Activated CD4-positive, alpha-beta memory T cell treated with anti-CD3 and anti-CD28 coated beads, Interleukin-2, amount 10 ng/mL, durations not matched to agents 7 days and 5 days (primary cell): ENCODE results near the gene STRN. TPM values are rescaled to one million over a fixed set of nuclear protein-coding genes. Genes with fewer than 3 reads are reported as not detected.
"Not testable (repeated sequence)": the region's sequence is repeated elsewhere in the genome, so short reads cannot be mapped to it uniquely, and the experiment has no call there.

Experiments used
- CTCF ChIA-PET: fragments of 350-600 bp; sonication (Branson Sonifier 250); formaldehyde crosslinking; loops from one replicate; lab custom pipeline; 2021; ENCODE audit warnings: antibody characterized with exemption, inconsistent platforms; lab: Charles Lee
- POLR2A ChIA-PET: fragments of 350-600 bp; sonication (Branson Sonifier 250); formaldehyde crosslinking; loops from one replicate; lab custom pipeline; 2021; ENCODE audit warnings: antibody characterized with exemption; lab: Charles Lee
- DNase-seq: peaks from one replicate; pipeline ENCODE4 v3.0.0-alpha.2; 2020
- H3K27ac Mint-ChIP-seq: one replicate; pipeline ENCODE4 v1.8.0; 2021; ENCODE audit warnings: mild to moderate bottlenecking, mixed read lengths
- H3K27me3 Mint-ChIP-seq: one replicate; pipeline ENCODE4 v1.8.0; 2021; ENCODE audit warnings: mixed read lengths
- H3K36me3 Mint-ChIP-seq: one replicate; pipeline ENCODE4 v1.8.0; 2021; ENCODE audit warnings: low read depth, mixed read lengths
- H3K4me1 Mint-ChIP-seq: one replicate; pipeline ENCODE4 v1.8.0; 2021; ENCODE audit warnings: mixed read lengths
- H3K4me3 Mint-ChIP-seq: one replicate; pipeline ENCODE4 v1.8.0; 2021; ENCODE audit warnings: mild to moderate bottlenecking, mixed read lengths
- H3K9me3 Mint-ChIP-seq: one replicate; pipeline ENCODE4 v1.8.0; 2021; ENCODE audit warnings: mixed read lengths
- total RNA-seq, 2 experiments: library from RNA; stranded (reverse); gene quantifications; one replicate each; pipeline ENCODE4 v1.2.3, GENCODE V29; 2021

STRN gene, protein sequence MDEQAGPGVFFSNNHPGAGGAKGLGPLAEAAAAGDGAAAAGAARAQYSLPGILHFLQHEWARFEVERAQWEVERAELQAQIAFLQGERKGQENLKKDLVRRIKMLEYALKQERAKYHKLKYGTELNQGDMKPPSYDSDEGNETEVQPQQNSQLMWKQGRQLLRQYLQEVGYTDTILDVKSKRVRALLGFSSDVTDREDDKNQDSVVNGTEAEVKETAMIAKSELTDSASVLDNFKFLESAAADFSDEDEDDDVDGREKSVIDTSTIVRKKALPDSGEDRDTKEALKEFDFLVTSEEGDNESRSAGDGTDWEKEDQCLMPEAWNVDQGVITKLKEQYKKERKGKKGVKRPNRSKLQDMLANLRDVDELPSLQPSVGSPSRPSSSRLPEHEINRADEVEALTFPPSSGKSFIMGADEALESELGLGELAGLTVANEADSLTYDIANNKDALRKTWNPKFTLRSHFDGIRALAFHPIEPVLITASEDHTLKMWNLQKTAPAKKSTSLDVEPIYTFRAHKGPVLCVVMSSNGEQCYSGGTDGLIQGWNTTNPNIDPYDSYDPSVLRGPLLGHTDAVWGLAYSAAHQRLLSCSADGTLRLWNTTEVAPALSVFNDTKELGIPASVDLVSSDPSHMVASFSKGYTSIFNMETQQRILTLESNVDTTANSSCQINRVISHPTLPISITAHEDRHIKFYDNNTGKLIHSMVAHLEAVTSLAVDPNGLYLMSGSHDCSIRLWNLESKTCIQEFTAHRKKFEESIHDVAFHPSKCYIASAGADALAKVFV
- total RNA-seq: 10 to 100 TPM; 33.7 to 34.4 TPM

- peak; percentile 98 for DNase-seq
- POLR2A ChIA-PET: interaction anchor here (0.7 to 1.8 kb wide), 12 partner anchors 9 to 358 kb away, joined by 3 to 9 read pairs (median 4); partner anchors contain the start of genes CEBPZ, EIF2AK2, GPATCH11 and HEATR5B
- H3K27ac Mint-ChIP-seq: peak within 1 kb of the TSS; percentile 99
- peaks cover 56% of the 10 kb centered on the region for H3K4me1 Mint-ChIP-seq
- H3K36me3 Mint-ChIP-seq: peaks cover 23% of the 10 kb centered on the region
- no peaks in the 10 kb centered on the region for H3K27me3 Mint-ChIP-seq
- CTCF ChIA-PET: no interaction called here
- peak within 1 kb of the TSS; percentile 97 for H3K4me3 Mint-ChIP-seq
- H3K9me3 Mint-ChIP-seq: no peaks in the 10 kb centered on the region
These were observed at the start of gene STRN for GRCh38 chr2:36966370-36967235. STRN (minus strand) TSS chr2:36966536; CDS start chr2:36966463, 73 bp downstream.

DNA sequence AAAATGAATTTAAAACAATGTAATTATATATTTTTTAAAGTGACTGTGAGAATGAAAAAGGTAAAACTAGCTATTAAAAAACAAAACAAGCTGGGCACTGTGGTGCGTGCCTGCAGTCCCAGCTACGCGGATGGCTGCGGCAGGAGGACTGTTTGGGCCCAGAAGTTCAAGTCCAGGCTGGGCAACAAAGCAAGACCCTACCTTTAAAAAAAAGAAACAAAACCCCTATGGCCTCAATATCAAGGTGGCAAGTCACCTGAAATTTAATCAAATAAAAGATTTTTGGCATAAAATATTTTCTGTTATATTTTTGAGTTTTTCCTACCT is 46.9 kb upstream of the STRN start:
- Mint-ChIP-seq H3K4me1 (peaks cover 10% of the 10 kb centered on the region), H3K36me3 (peaks cover 37% of the 10 kb centered on the region), H3K9me3 (no peaks in the 10 kb centered on the region), H3K27me3 (no peaks in the 10 kb centered on the region), H3K4me3 (no peak overlapping the region), H3K27ac (no peak overlapping the region)
- DNase-seq: no peak
- CTCF ChIA-PET: no interaction called here
- POLR2A ChIA-PET: no interaction called here

- H3K27ac Mint-ChIP-seq: no peak overlapping the region
- peaks cover 10% of the 10 kb centered on the region for H3K4me1 Mint-ChIP-seq
- H3K36me3 Mint-ChIP-seq: peaks cover 36% of the 10 kb centered on the region
These were observed 44.8 kb upstream of the STRN start for GRCh38 chr2:37011130-37011529.

DNA sequence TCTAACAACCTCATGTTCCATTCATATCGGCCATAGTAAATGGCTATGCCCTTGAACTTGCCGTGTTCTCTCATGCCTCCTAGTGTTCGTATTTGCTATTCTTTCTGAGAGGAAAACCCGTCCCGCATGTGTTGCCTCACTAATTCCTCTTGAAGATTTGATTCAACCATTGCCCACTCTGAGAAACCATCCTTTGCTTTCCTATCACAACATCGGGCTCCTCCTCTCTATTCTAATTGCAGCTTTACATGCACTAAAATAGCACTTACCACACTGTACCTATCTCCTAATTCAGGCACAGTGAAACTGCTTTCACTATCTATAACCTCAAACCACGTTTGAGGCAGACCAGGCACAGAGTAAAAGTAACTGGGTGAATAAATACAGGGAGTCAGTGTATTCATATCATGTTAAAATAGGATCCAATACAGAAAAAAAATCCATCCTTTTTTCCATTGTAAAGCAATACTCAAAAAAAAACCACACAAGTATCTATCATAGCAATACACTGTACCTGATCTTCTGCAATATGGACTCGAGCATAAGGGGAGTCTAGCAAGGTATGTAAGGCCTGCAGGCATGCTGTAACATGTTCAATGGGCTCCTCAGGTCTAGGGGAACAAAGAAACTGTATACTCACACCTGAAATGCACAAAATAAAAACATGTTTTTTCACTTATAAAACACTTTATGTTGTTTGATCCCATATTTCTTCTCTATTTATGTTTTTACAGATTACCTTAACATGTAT is 39.0 kb upstream of the STRN start:
- H3K4me3 Mint-ChIP-seq: no peak overlapping the region
- peak; percentile 25 for DNase-seq
- peaks cover 2% of the 10 kb centered on the region for H3K27me3 Mint-ChIP-seq
- H3K4me1 Mint-ChIP-seq: peaks cover 8% of the 10 kb centered on the region
- no peak overlapping the region for H3K27ac Mint-ChIP-seq
- H3K9me3 Mint-ChIP-seq: no peaks in the 10 kb centered on the region
- POLR2A ChIA-PET: no interaction called here
- H3K36me3 Mint-ChIP-seq: peaks cover 44% of the 10 kb centered on the region
- CTCF ChIA-PET: interaction anchor here (1.0 kb wide), 1 partner anchor 219 kb away, joined by 3 read pairs; no protein-coding TSS in a partner anchor

More at GRCh38 chr2:37011130-37011529, 44.8 kb upstream of the STRN start:
- Mint-ChIP-seq H3K9me3 (no peaks in the 10 kb centered on the region), H3K4me3 (no peak overlapping the region), H3K27me3 (no peaks in the 10 kb centered on the region)
- DNase-seq: no peak
- ChIA-PET CTCF (no interaction called here), POLR2A (no interaction called here)

GRCh38 chr2:37000988-37001556 is 34.7 kb upstream of the STRN start:
- CTCF ChIA-PET: interaction anchor here (0.6 to 1.0 kb wide), 2 partner anchors 11 to 216 kb away, joined by 3 read pairs; no protein-coding TSS in a partner anchor
- no peak overlapping the region for H3K27ac Mint-ChIP-seq
- peaks cover 2% of the 10 kb centered on the region for H3K27me3 Mint-ChIP-seq
- H3K4me3 Mint-ChIP-seq: no peak overlapping the region
- H3K4me1 Mint-ChIP-seq: peaks cover 8% of the 10 kb centered on the region
- POLR2A ChIA-PET: no interaction called here
- H3K9me3 Mint-ChIP-seq: no peaks in the 10 kb centered on the region
- DNase-seq: no peak
- peaks cover 60% of the 10 kb centered on the region for H3K36me3 Mint-ChIP-seq

DNA sequence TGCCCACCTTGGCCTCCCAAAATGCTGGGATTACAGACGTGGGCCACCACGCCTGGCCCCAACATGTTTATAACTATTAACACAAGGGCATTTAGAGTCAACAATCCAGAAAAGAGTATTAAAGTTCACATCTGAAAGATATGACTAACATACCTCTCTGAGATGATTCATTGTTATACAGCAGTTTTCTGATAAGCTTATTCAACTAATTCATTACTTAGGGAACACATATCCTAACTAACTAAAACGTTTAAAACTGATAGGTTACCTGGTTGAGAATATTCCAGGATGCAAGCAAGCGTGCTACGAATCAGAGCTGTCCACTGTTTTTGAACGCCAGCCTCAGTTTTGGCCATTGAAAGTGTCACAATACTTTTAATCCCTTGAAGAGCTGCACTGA is 34.0 kb upstream of the STRN start:
- peaks cover 2% of the 10 kb centered on the region for H3K27me3 Mint-ChIP-seq
- H3K9me3 Mint-ChIP-seq: no peaks in the 10 kb centered on the region
- ChIA-PET CTCF (no interaction called here), POLR2A (no interaction called here)
- no peak overlapping the region for H3K4me3 Mint-ChIP-seq
- H3K36me3 Mint-ChIP-seq: peaks cover 58% of the 10 kb centered on the region
- DNase-seq: no peak
- H3K4me1 Mint-ChIP-seq: peaks cover 6% of the 10 kb centered on the region
- H3K27ac Mint-ChIP-seq: no peak overlapping the region

DNA sequence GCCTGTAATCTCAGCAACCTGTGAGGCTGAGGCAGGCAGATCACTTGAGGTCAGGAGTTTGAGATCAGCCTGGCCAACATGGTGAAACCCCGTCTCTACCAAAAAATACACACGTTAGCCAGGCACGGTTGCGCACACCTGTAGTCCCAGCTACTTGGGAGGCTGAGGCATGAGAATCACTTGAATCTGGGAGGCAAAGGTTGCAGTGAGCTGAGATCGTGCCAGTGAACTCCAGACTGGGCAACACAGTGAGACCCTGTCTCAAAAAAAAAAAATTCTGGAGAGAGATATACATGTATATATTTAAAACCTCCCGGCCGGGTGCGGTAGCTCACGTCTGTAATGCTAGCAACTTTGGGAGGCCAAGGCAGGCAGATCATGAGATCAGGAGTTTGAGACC is 33.1 kb upstream of the STRN start:
- H3K27ac Mint-ChIP-seq, POLR2A ChIA-PET, H3K4me1 Mint-ChIP-seq, H3K9me3 Mint-ChIP-seq, DNase-seq, H3K27me3 Mint-ChIP-seq, CTCF ChIA-PET, H3K4me3 Mint-ChIP-seq: not testable (repeated sequence)
- H3K36me3 Mint-ChIP-seq: peaks cover 49% of the 10 kb centered on the region

DNA sequence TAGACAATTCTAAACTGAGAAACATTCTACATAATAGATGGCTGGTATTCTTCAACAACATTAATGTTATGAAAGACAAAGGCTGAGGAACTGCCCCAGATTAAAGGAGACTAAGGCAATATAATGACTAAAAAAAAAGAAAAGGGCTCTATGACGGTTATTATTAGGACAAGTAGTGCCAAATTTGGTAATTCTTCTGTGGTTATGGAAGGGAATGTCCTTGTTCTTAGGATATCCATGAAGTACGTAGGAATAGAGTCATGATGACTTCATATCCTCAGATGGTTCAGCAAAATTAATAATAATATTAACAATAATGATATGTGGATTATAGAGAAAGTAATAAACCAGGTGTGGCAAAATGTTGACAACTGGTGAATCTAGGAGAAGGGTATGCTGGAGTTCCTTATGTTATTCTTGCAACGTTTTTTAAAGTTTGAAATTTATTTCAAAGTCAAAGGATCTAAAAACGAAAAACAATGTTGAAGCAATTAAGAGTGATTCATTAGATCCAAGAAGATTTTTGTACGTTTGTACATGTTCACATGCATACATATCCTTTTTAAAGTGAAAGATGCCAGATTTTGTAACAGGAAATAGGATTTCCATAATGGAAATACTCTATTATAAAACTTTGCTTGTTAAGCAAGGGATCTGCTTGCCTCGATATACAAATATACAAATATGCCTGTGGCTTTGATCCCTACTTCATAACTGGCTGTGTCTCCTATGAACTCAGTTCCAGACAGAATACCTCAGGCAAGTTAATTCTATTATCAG is 27.7 kb upstream of the STRN start:
- Mint-ChIP-seq H3K9me3 (no peaks in the 10 kb centered on the region), H3K27ac (no peak overlapping the region), H3K27me3 (no peaks in the 10 kb centered on the region), H3K4me1 (no peaks in the 10 kb centered on the region), H3K4me3 (no peak overlapping the region), H3K36me3 (peaks cover 25% of the 10 kb centered on the region)
- no peak for DNase-seq
- ChIA-PET POLR2A (no interaction called here), CTCF (no interaction called here)

DNA sequence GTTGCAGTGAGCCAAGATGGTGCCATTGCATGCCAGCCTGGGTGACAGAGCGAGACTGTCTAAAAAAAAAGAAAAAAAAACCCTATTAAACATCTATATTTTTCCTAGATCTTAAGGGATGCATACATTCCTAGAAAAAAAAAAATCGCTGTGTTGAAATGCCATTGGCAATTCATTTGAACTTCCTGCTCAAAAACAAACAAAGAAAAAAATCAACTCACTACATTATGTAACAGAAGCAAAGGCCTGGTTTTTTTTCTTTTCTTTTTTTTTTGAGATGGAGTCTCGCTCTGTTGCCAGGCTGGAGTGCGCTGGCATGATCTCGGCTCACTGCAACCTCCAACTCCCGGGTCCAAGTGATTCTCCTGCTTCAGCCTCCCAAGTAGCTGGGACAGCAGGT is 21.7 kb upstream of the STRN start:
- Mint-ChIP-seq H3K4me3 (no peak overlapping the region), H3K27ac (no peak overlapping the region), H3K36me3 (peaks cover 18% of the 10 kb centered on the region), H3K9me3 (no peaks in the 10 kb centered on the region), H3K27me3 (no peaks in the 10 kb centered on the region), H3K4me1 (no peaks in the 10 kb centered on the region)
- ChIA-PET POLR2A (no interaction called here), CTCF (interaction anchor here (1.4 kb wide), 1 partner anchor 9 kb away, joined by 5 read pairs; no protein-coding TSS in a partner anchor)
- no peak for DNase-seq

DNA sequence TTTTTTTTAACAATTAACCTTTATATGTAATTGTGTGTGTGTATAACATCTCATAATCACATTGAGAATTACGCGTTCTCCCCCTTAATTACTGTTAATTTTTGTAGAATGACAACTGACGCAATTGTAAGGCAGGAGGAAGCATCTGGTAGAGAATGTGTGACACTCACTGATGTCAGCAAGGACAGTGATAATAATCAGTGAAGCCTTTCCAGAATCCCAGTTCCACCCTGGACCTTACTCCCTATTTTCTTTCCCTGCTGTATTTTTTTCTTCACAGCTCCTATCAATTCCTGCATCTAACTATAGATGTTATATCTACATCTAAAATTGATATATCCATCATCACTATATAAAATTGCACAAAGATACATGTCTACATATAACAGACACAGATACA is 16.1 kb upstream of the STRN start:
- POLR2A ChIA-PET: interaction anchor here (1.1 to 1.2 kb wide), 2 partner anchors 16 to 21 kb away, joined by 3 read pairs; no protein-coding TSS in a partner anchor
- no peak for DNase-seq
- no peak overlapping the region for H3K27ac Mint-ChIP-seq

GRCh38 chr2:36981911-36982310 is 15.6 kb upstream of the STRN start:
- Mint-ChIP-seq H3K4me1 (no peaks in the 10 kb centered on the region), H3K4me3 (no peak overlapping the region), H3K27me3 (no peaks in the 10 kb centered on the region), H3K27ac (no peak overlapping the region), H3K36me3 (peaks cover 25% of the 10 kb centered on the region), H3K9me3 (no peaks in the 10 kb centered on the region)
- POLR2A ChIA-PET: interaction anchor here (1.1 kb wide), 1 partner anchor 15 kb away, joined by 3 read pairs; no protein-coding TSS in a partner anchor
- DNase-seq: no peak
- CTCF ChIA-PET: no interaction called here

More for the DNA sequence above, 16.1 kb upstream of the STRN start:
- H3K9me3 Mint-ChIP-seq: no peaks in the 10 kb centered on the region
- CTCF ChIA-PET: interaction anchor here (0.8 kb wide), 1 partner anchor 41 kb away, joined by 3 read pairs; no protein-coding TSS in a partner anchor
- H3K27me3 Mint-ChIP-seq: no peaks in the 10 kb centered on the region
- no peaks in the 10 kb centered on the region for H3K4me1 Mint-ChIP-seq
- H3K36me3 Mint-ChIP-seq: peaks cover 25% of the 10 kb centered on the region
- no peak overlapping the region for H3K4me3 Mint-ChIP-seq
